Measurements from ENCODE around the gene CARF.
"Not testable (repeated sequence)": the region's sequence is repeated elsewhere in the genome, so short reads cannot be mapped to it uniquely, and the experiment has no call there.

GRCh38 chr2:202997113-202997512 lies 85.0 kb downstream of the CARF start:
- TF ChIP-seq, protein P1, sequence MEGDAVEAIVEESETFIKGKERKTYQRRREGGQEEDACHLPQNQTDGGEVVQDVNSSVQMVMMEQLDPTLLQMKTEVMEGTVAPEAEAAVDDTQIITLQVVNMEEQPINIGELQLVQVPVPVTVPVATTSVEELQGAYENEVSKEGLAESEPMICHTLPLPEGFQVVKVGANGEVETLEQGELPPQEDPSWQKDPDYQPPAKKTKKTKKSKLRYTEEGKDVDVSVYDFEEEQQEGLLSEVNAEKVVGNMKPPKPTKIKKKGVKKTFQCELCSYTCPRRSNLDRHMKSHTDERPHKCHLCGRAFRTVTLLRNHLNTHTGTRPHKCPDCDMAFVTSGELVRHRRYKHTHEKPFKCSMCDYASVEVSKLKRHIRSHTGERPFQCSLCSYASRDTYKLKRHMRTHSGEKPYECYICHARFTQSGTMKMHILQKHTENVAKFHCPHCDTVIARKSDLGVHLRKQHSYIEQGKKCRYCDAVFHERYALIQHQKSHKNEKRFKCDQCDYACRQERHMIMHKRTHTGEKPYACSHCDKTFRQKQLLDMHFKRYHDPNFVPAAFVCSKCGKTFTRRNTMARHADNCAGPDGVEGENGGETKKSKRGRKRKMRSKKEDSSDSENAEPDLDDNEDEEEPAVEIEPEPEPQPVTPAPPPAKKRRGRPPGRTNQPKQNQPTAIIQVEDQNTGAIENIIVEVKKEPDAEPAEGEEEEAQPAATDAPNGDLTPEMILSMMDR (conservative IDR thresholded peaks at IDR 0.05 in 1 of 2, IDR thresholded peaks at IDR 0.05 in 1 of 2; ENCODE audit: extremely low read depth in 1 of 2, insufficient read depth in 1 of 2, low read depth in 1 of 2, low read length in 2 of 2), result not testable (repeated sequence)
- not testable (repeated sequence) for TF ChIP-seq EZH2 (IDR thresholded peaks at IDR 0.05; ENCODE audit: borderline replicate concordance, low read length)

All from mammary epithelial cell (primary cell).